Ascending aorta (tissue), 2 donors: ENCODE data around the gene DFFA. TPM values are rescaled to one million over a fixed set of nuclear protein-coding genes. Genes with fewer than 3 reads are reported as not detected.
A peak's percentile ranks its signal among the peaks of the same experiment; 100 is the strongest.

ENCODE experiments used
- DNase-seq, 2 donors: peaks; one replicate each; pipeline ENCODE4 v3.0.0-alpha.2; 2019; ENCODE audit warnings: low spot score in 2 of 2
- H3K27ac ChIP-seq, 2 donors: fragments of 200-600 bp; sonication (generic); one replicate each; pipeline ENCODE4 v1.5.1; 2016 to 2017; ENCODE audit warnings: mild to moderate bottlenecking in 1 of 2
- H3K27me3 ChIP-seq: fragments of 200-600 bp; sonication (generic); one replicate; pipeline ENCODE4 v1.5.1; 2017
- H3K36me3 ChIP-seq, 2 donors: fragments of 200-600 bp; sonication (generic); one replicate each; pipeline ENCODE4 v1.5.1; 2016
- H3K4me1 ChIP-seq, 2 donors: fragments of 200-600 bp; sonication (generic); one replicate each; pipeline ENCODE4 v1.5.1; 2016 to 2017; ENCODE audit warnings: mild to moderate bottlenecking in 1 of 2
- H3K4me3 ChIP-seq, 2 donors: fragments of 200-600 bp; sonication (generic); one replicate each; pipeline ENCODE4 v1.5.1; 2016 to 2017; ENCODE audit warnings: mild to moderate bottlenecking in 1 of 2
- H3K9me3 ChIP-seq, 2 donors: fragments of 200-600 bp; sonication (generic); one replicate each; pipeline ENCODE4 v1.5.1; 2016
- CTCF ChIP-seq, 3 experiments: fragments of 200-600 bp in 2 of 3; fragments of 450-650 bp in 1 of 3; sonication (generic) in 2 of 3; IDR thresholded peaks; one replicate each; pipeline ENCODE4 v1.5.1; 2016 to 2019; ENCODE audit warnings: antibody characterized with exemption in 3 of 3, mild to moderate bottlenecking in 1 of 3, moderate library complexity in 1 of 3
- intact Hi-C: fragments of 100-400 bp; cut with DNase I; formaldehyde crosslinking; loops from one replicate; pipeline ENCODE4 v1.15.1; 2023
- total RNA-seq: library from RNA; depleted of rRNA; stranded (reverse); fragments of >200 nt; gene quantifications from one replicate; pipeline ENCODE4 v1.1.0, GENCODE V29; 2016

Gene DFFA
- total RNA-seq, 1 donor from 2014 or later = 11.8 TPM

- H3K9me3 ChIP-seq = no peaks in the 10 kb centered on the region
- intact Hi-C loops = no loop called here
- H3K27ac ChIP-seq = no peak overlapping the region
- DNase-seq = no peak
- no peaks in the 10 kb centered on the region for H3K27me3 ChIP-seq
- no peak overlapping the region for H3K4me3 ChIP-seq
- TF ChIP-seq CTCF (IDR thresholded peaks at IDR 0.05) = no peak
- no peaks in the 10 kb centered on the region for H3K36me3 ChIP-seq
- H3K4me1 ChIP-seq = peaks cover 0 to 7% of the 10 kb centered on the region in 2 donors
These were observed 45.3 kb upstream of the DFFA start for GRCh38 chr1:10517677-10517982.

GRCh38 chr1:10516925-10517676 lies 44.8 kb upstream of the DFFA start:
- H3K27me3 ChIP-seq = no peaks in the 10 kb centered on the region
- H3K4me3 ChIP-seq = no peak overlapping the region
- H3K27ac ChIP-seq = no peak overlapping the region
- H3K36me3 ChIP-seq = no peaks in the 10 kb centered on the region
- peaks cover 0 to 7% of the 10 kb centered on the region in 2 donors for H3K4me1 ChIP-seq
- peak in 1 of 2 donors; percentile 30 for DNase-seq
- no peaks in the 10 kb centered on the region for H3K9me3 ChIP-seq
- TF ChIP-seq CTCF (IDR thresholded peaks at IDR 0.05) = no peak
- intact Hi-C loops = no loop called here

- no peaks in the 10 kb centered on the region for H3K36me3 ChIP-seq
- no peak overlapping the region for H3K4me3 ChIP-seq
- DNase-seq = peak in 1 of 2 donors; percentile 16
- no peaks in the 10 kb centered on the region for H3K9me3 ChIP-seq
- TF ChIP-seq CTCF (IDR thresholded peaks at IDR 0.05) = no peak
- intact Hi-C loops = no loop called here
- H3K27ac ChIP-seq = no peak overlapping the region
- no peaks in the 10 kb centered on the region for H3K27me3 ChIP-seq
- H3K4me1 ChIP-seq = peaks cover 2 to 11% of the 10 kb centered on the region in 2 donors
These were observed 43.8 kb upstream of the DFFA start for GRCh38 chr1:10515976-10516750.

- intact Hi-C loops = no loop called here
- Histone ChIP-seq H3K27ac (no peak overlapping the region), H3K9me3 (no peaks in the 10 kb centered on the region), H3K4me3 (no peak overlapping the region), H3K27me3 (no peaks in the 10 kb centered on the region), H3K36me3 (no peaks in the 10 kb centered on the region), H3K4me1 (peaks cover 7 to 14% of the 10 kb centered on the region in 2 donors)
- TF ChIP-seq CTCF (IDR thresholded peaks at IDR 0.05) = no peak
- DNase-seq = peak in 1 of 2 donors; percentile 58
These were observed 43.1 kb upstream of the DFFA start for GRCh38 chr1:10515301-10515975.

- H3K9me3 ChIP-seq = no peaks in the 10 kb centered on the region
- intact Hi-C loops = loop anchor here (5.0 kb wide), 3 partner anchors 118 to 283 kb away; partner anchors contain the start of gene CASZ1
- H3K27me3 ChIP-seq = no peaks in the 10 kb centered on the region
- H3K4me1 ChIP-seq = peaks cover 9 to 20% of the 10 kb centered on the region in 2 donors
- H3K27ac ChIP-seq = no peak overlapping the region
- H3K4me3 ChIP-seq = no peak overlapping the region
- no peaks in the 10 kb centered on the region for H3K36me3 ChIP-seq
- DNase-seq = no peak
- TF ChIP-seq CTCF (IDR thresholded peaks at IDR 0.05) = peak in 2 of 3 experiments; percentile 41 to 65
These were observed 42.3 kb upstream of the DFFA start for GRCh38 chr1:10514490-10515235.
